IMR-90 (cell line): Measurements from ENCODE around the gene XKRX. TPM values are rescaled to one million over a fixed set of nuclear protein-coding genes. Genes with fewer than 3 reads are reported as not detected.

Experiments used
- ATAC-seq: fragments of 200-7000 bp; cut with Tn5 transposase; 2 replicates; pipeline ENCODE4 v1.9.1; 2020; ENCODE audit warnings: low read depth, mild to moderate bottlenecking, moderate library complexity
- BruUV-seq: library from RNA; stranded (reverse); fragments of 400-500 nt; replicated peaks from 2 replicates; lab custom pipeline; 2021; lab: Mats Ljungman, UMichigan
- CTCF ChIA-PET: fragments of 300-600 bp; formaldehyde crosslinking; extraction: SDS; loops from one replicate; lab custom pipeline; 2021; ENCODE audit warnings: antibody characterized with exemption; lab: Yijun Ruan, JAX
- POLR2A ChIA-PET: fragments of 300-600 bp; sonication (Branson Sonifier 250); formaldehyde crosslinking; loops from one replicate; lab custom pipeline; 2022; ENCODE audit warnings: antibody characterized with exemption; ENCODE audit not compliant: unreplicated experiment; lab: Charles Lee
- DNase-seq: peaks from one replicate; pipeline ENCODE4 v3.0.0; 2013
- H2AFZ ChIP-seq: replicated peaks from 2 replicates; pipeline ENCODE3; 2013; ENCODE audit warnings: low read length, mild to moderate bottlenecking; ENCODE audit not compliant: poor library complexity
- H2AK5ac ChIP-seq: 2 replicates; pipeline ENCODE4 v1.6.1; 2013; ENCODE audit warnings: low read depth, low read length, inconsistent platforms
- H2AK9ac ChIP-seq: replicated peaks from 2 replicates; pipeline ENCODE3; 2013; ENCODE audit warnings: mild to moderate bottlenecking, low read depth, low read length, moderate library complexity; ENCODE audit not compliant: poor library complexity
- H2BK120ac ChIP-seq: 2 replicates; pipeline ENCODE4 v1.6.1; 2013; ENCODE audit warnings: low read depth, low read length, inconsistent platforms
- H2BK15ac ChIP-seq: 3 replicates; pipeline ENCODE4 v1.6.1; 2013; ENCODE audit warnings: low read depth, low read length, inconsistent platforms
- H2BK20ac ChIP-seq: 2 replicates; pipeline ENCODE4 v1.6.1; 2013; ENCODE audit warnings: low read depth, mild to moderate bottlenecking, inconsistent platforms, low read length, moderate library complexity
- H2BK5ac ChIP-seq: 2 replicates; pipeline ENCODE4 v1.6.1; 2013; ENCODE audit warnings: mild to moderate bottlenecking, low read depth, low read length, inconsistent platforms; ENCODE audit not compliant: poor library complexity, severe bottlenecking
- H3K14ac ChIP-seq: replicated peaks from 2 replicates; pipeline ENCODE4 v1.6.1; 2013; ENCODE audit warnings: low read depth, low read length, inconsistent platforms
- H3K18ac ChIP-seq: 2 replicates; pipeline ENCODE4 v1.6.1; 2013; ENCODE audit warnings: low read depth, low read length, control low read depth
- H3K23ac ChIP-seq: 2 replicates; pipeline ENCODE4 v1.6.1; 2013; ENCODE audit warnings: low read depth, low read length, inconsistent platforms
- H3K27ac ChIP-seq: 2 replicates; pipeline ENCODE4 v1.5.1; 2013; ENCODE audit warnings: mild to moderate bottlenecking, control low read depth, low read length; ENCODE audit not compliant: insufficient read depth
- H3K27me3 ChIP-seq: 2 replicates; pipeline ENCODE4 v1.6.1; 2013; ENCODE audit warnings: low read length; ENCODE audit not compliant: control insufficient read depth, insufficient read depth
- H3K36me3 ChIP-seq: 2 replicates; pipeline ENCODE4 v1.6.1; 2013; ENCODE audit warnings: low read length, mixed read lengths; ENCODE audit not compliant: control insufficient read depth, insufficient read depth
- H3K4ac ChIP-seq: 2 replicates; pipeline ENCODE4 v1.6.1; 2013; ENCODE audit warnings: low read depth, low read length, inconsistent platforms
- H3K4me1 ChIP-seq: 2 replicates; pipeline ENCODE4 v1.6.1; 2013; ENCODE audit warnings: low read length, mixed read lengths; ENCODE audit not compliant: control insufficient read depth, insufficient read depth
- H3K4me2 ChIP-seq: 2 replicates; pipeline ENCODE4 v1.6.1; 2013; ENCODE audit warnings: low read depth, mild to moderate bottlenecking, control low read depth, low read length, moderate library complexity
- H3K4me3 ChIP-seq: 2 replicates; pipeline ENCODE4 v1.5.1; 2013; ENCODE audit warnings: low read depth, mild to moderate bottlenecking, control low read depth, low read length, moderate library complexity; ENCODE audit not compliant: insufficient read depth
- H3K56ac ChIP-seq: 2 replicates; pipeline ENCODE4 v1.6.1; 2013; ENCODE audit warnings: low read length, inconsistent platforms; ENCODE audit not compliant: insufficient read depth; ENCODE audit errors: extremely low read depth
- H3K79me1 ChIP-seq, 2 experiments: 2 replicates each; pipeline ENCODE4 v1.6.1; 2013; ENCODE audit warnings: low read length in 2 of 2, inconsistent platforms in 1 of 2, low read depth in 1 of 2
- H3K9ac ChIP-seq: 2 replicates; pipeline ENCODE4 v1.6.1; 2013; ENCODE audit warnings: low read depth, low read length, control low read depth
- H3K9me1 ChIP-seq: 2 replicates; pipeline ENCODE4 v1.6.1; 2013; ENCODE audit warnings: low read length, inconsistent platforms; ENCODE audit not compliant: insufficient read depth
- H3K9me3 ChIP-seq: 2 replicates; pipeline ENCODE4 v1.6.1; 2013; ENCODE audit warnings: low read length; ENCODE audit not compliant: control insufficient read depth, insufficient read depth
- H4K20me1 ChIP-seq: 2 replicates; pipeline ENCODE4 v1.6.1; 2013; ENCODE audit warnings: low read length, inconsistent platforms; ENCODE audit not compliant: insufficient read depth
- H4K5ac ChIP-seq: 2 replicates; pipeline ENCODE4 v1.6.1; 2013; ENCODE audit warnings: mild to moderate bottlenecking, low read depth, low read length, control low read depth
- H4K8ac ChIP-seq, 2 experiments: 2 replicates each; pipeline ENCODE4 v1.6.1; 2013; ENCODE audit warnings: low read depth in 2 of 2, low read length in 2 of 2, control low read depth in 1 of 2, inconsistent platforms in 1 of 2
- H4K91ac ChIP-seq: 2 replicates; pipeline ENCODE4 v1.6.1; 2013; ENCODE audit warnings: low read depth, low read length, inconsistent platforms; ENCODE audit not compliant: insufficient read depth
- BHLHE40 ChIP-seq: fragments of 150-350 bp; IDR thresholded peaks from 2 replicates; pipeline ENCODE4 v1.6.1; 2016; ENCODE audit warnings: mild to moderate bottlenecking, low read depth, low read length
- CEBPB ChIP-seq: IDR thresholded peaks from 2 replicates; pipeline ENCODE4 v1.6.1; 2012; ENCODE audit warnings: low read depth, low read length, improper control_type of control experiment
- CHD1 ChIP-seq: IDR thresholded peaks from 2 replicates; pipeline ENCODE4 v1.6.1; 2012; ENCODE audit warnings: low read depth, low read length, improper control_type of control experiment
- CTCF ChIP-seq: conservative IDR thresholded peaks from 2 replicates; pipeline ENCODE4 v1.5.1; 2012; ENCODE audit warnings: mild to moderate bottlenecking, low read depth, low read length, improper control_type of control experiment
- FOS ChIP-seq: fragments of 150-350 bp; IDR thresholded peaks from 2 replicates; pipeline ENCODE4 v1.6.1; 2016; ENCODE audit warnings: low read depth, low read length
- MAFK ChIP-seq: IDR thresholded peaks from 2 replicates; pipeline ENCODE4 v1.6.1; 2012; ENCODE audit warnings: low read depth, low read length, improper control_type of control experiment
- MAZ ChIP-seq: IDR thresholded peaks from 2 replicates; pipeline ENCODE4 v1.6.1; 2012; ENCODE audit warnings: low read depth, mild to moderate bottlenecking, low read length, improper control_type of control experiment, moderate library complexity, borderline replicate concordance
- NFE2L2 ChIP-seq: fragments of 150-350 bp; IDR thresholded peaks from 2 replicates; pipeline ENCODE4 v1.6.1; 2016; ENCODE audit warnings: low read depth, mild to moderate bottlenecking, low read length
- POLR2A ChIP-seq: IDR thresholded peaks from 2 replicates; pipeline ENCODE4 v1.6.1; 2012; ENCODE audit warnings: mild to moderate bottlenecking, low read depth, low read length
- RAD21 ChIP-seq: IDR thresholded peaks from 2 replicates; pipeline ENCODE4 v1.6.1; 2012; ENCODE audit warnings: low read length, improper control_type of control experiment
- RCOR1 ChIP-seq: IDR thresholded peaks from 2 replicates; pipeline ENCODE4 v1.6.1; 2012; ENCODE audit warnings: mild to moderate bottlenecking, low read length, improper control_type of control experiment; ENCODE audit not compliant: insufficient replicate concordance
- RFX5 ChIP-seq: IDR thresholded peaks from 2 replicates; pipeline ENCODE4 v1.8.0; 2012; ENCODE audit warnings: low read depth, mild to moderate bottlenecking, low read length, moderate library complexity
- SMC3 ChIP-seq: fragments of 150-350 bp; IDR thresholded peaks from 2 replicates; pipeline ENCODE4 v1.6.1; 2016; ENCODE audit warnings: low read depth, mild to moderate bottlenecking, antibody characterized with exemption, low read length, moderate library complexity
- USF2 ChIP-seq: fragments of 150-350 bp; IDR thresholded peaks from 2 replicates; pipeline ENCODE4 v1.6.1; 2017; ENCODE audit warnings: mild to moderate bottlenecking, antibody characterized with exemption, low read length, low read depth
- dilution Hi-C: fragments of 300-500 bp; cut with HindIII; formaldehyde crosslinking; loops from one replicate; pipeline ENCODE4 v1.14.3; 2018; ENCODE audit warnings: low sequenced_read_pairs; ENCODE audit not compliant: unreplicated experiment
- in situ Hi-C: fragments of 300-500 bp; cut with MboI; formaldehyde crosslinking; loops from 3 replicates; pipeline ENCODE4 v1.14.3; 2019; ENCODE audit warnings: low sequenced_read_pairs, inconsistent platforms, mixed read lengths
- intact Hi-C: fragments of 100-400 bp; cut with micrococcal nuclease; formaldehyde crosslinking; loops from 2 replicates; pipeline ENCODE4 v1.10.0; 2022
- polyA plus RNA-seq, 3 experiments: library from polyadenylated mRNA; depleted of rRNA; stranded (reverse); fragments of >200 nt; gene quantifications; 2 replicates each; pipeline ENCODE4 v1.2.3, GENCODE V29; 2012; ENCODE audit warnings: low replicate concordance in 1 of 3
- total RNA-seq: library from RNA; depleted of rRNA; stranded (reverse); fragments of >200 nt; gene quantifications from 2 replicates; pipeline ENCODE4 v1.2.3, GENCODE V29; 2012

XKRX gene
- total and polyA plus RNA-seq, 2 of the 4 experiments (the other 2 are of a cell fraction): 0.39 to 0.90 TPM

GRCh38 chrX:100905620-100906019 is 23.1 kb downstream of the XKRX start:
- H3K27ac ChIP-seq: no peak overlapping the region
- H2BK20ac ChIP-seq: no peak overlapping the region
- H3K27me3 ChIP-seq: no peaks in the 10 kb centered on the region; the same call in 1 of the 2 replicates
- no peak overlapping the region for H2BK120ac ChIP-seq
- H2AK9ac ChIP-seq: no peak overlapping the region
- no peak overlapping the region for H3K14ac ChIP-seq
- no peaks in the 10 kb centered on the region for H3K9me1 ChIP-seq
- DNase-seq (no peak), ATAC-seq (no peak)
- H3K9me3 ChIP-seq: no peaks in the 10 kb centered on the region
- H2AK5ac ChIP-seq: no peak overlapping the region
- H3K9ac ChIP-seq: no peak overlapping the region
- ChIA-PET CTCF (no interaction called here), POLR2A (no interaction called here)
- H3K23ac ChIP-seq: no peak overlapping the region
- H4K5ac ChIP-seq: no peak overlapping the region
- TF ChIP-seq CTCF (no peak), RCOR1 (no peak), MAZ (no peak), SMC3 (no peak), RAD21 (no peak), RFX5 (no peak), NFE2L2 (no peak), CHD1 (no peak), FOS (no peak), POLR2A (no peak), USF2 (no peak), BHLHE40 (no peak), CEBPB (no peak), MAFK (no peak)
- dilution Hi-C loops (no loop called here), in situ Hi-C loops (no loop called here), intact Hi-C loops (no loop called here)
- no peaks in the 10 kb centered on the region for H3K79me1 ChIP-seq
- H3K36me3 ChIP-seq: no peaks in the 10 kb centered on the region
- no peak overlapping the region for H3K18ac ChIP-seq
- no peak overlapping the region for H4K91ac ChIP-seq
- no peak overlapping the region for H3K4me3 ChIP-seq
- no peak overlapping the region for H4K8ac ChIP-seq
- no peaks in the 10 kb centered on the region for H4K20me1 ChIP-seq
- H2AFZ ChIP-seq: no peak overlapping the region
- no peak overlapping the region for H2BK15ac ChIP-seq
- no peak overlapping the region for H2BK5ac ChIP-seq
- H3K4ac ChIP-seq: no peak overlapping the region
- BruUV-seq: no TSS peak
- no peak overlapping the region for H3K4me2 ChIP-seq
- no peak overlapping the region for H3K56ac ChIP-seq
- no peaks in the 10 kb centered on the region for H3K4me1 ChIP-seq
